Measurements from ENCODE around the gene PDE4D. TPM values are rescaled to one million over a fixed set of nuclear protein-coding genes. Genes with fewer than 3 reads are reported as not detected.

Gene PDE4D
- total RNA-seq, 1 donor from 2014 or later, result 14.2 TPM

GRCh38 chr5:59221769-59222168 lies 671.8 kb downstream of the PDE4D start:
- Mint-ChIP-seq H3K4me3 (ENCODE audit: unreplicated experiment) (no peak overlapping the region), H3K27me3 (ENCODE audit: low read depth, unreplicated experiment) (no peaks in the 10 kb centered on the region), H3K9me3 (ENCODE audit: unreplicated experiment) (peaks cover 4% of the 10 kb centered on the region), H3K4me1 (ENCODE audit: low read depth, unreplicated experiment) (no peaks in the 10 kb centered on the region), H3K27ac (ENCODE audit: unreplicated experiment) (no peak overlapping the region), H3K36me3 (ENCODE audit: low read depth, unreplicated experiment) (peaks cover 3% of the 10 kb centered on the region)
- peaks cover 6% of the 10 kb centered on the region for H3K27me3 ChIP-seq (ENCODE audit: insufficient read depth, low read length)
- FAIRE-seq, result no peak
- H3K9me3 ChIP-seq (ENCODE audit: insufficient read depth, low read depth, low read length), result no peaks in the 10 kb centered on the region
- H3K9ac ChIP-seq (ENCODE audit: low read length), result no peak overlapping the region
- no peaks in the 10 kb centered on the region for H3K4me1 ChIP-seq (ENCODE audit: insufficient read depth, low read length)
- no peak for TF ChIP-seq EZH2 (IDR thresholded peaks at IDR 0.05; ENCODE audit: insufficient read depth, low read length)
- no peak overlapping the region for H3K27ac ChIP-seq (ENCODE audit: low read depth, low read length)
- no peak for DNase-seq (ENCODE audit: low read depth)
- H3K4me2 ChIP-seq (ENCODE audit: low read length), result no peak overlapping the region
- no peaks in the 10 kb centered on the region for H3K79me2 ChIP-seq (ENCODE audit: insufficient read depth, low read length)
- H4K20me1 ChIP-seq (ENCODE audit: insufficient read depth, low read length), result no peaks in the 10 kb centered on the region
- H3K4me3 ChIP-seq (ENCODE audit: insufficient read depth, low read depth, low read length), result no peak overlapping the region
- no peaks in the 10 kb centered on the region for H3K36me3 ChIP-seq (ENCODE audit: insufficient read depth, low read length)
- no peak overlapping the region for H2AFZ ChIP-seq (ENCODE audit: low read depth, low read length)

- no peak overlapping the region for H3K4me2 ChIP-seq (ENCODE audit: low read length)
- Mint-ChIP-seq H3K36me3 (ENCODE audit: low read depth, unreplicated experiment) (no peaks in the 10 kb centered on the region), H3K9me3 (ENCODE audit: unreplicated experiment) (no peaks in the 10 kb centered on the region), H3K4me3 (ENCODE audit: unreplicated experiment) (no peak overlapping the region), H3K27ac (ENCODE audit: unreplicated experiment) (no peak overlapping the region), H3K27me3 (ENCODE audit: low read depth, unreplicated experiment) (no peaks in the 10 kb centered on the region), H3K4me1 (ENCODE audit: low read depth, unreplicated experiment) (no peaks in the 10 kb centered on the region)
- no peaks in the 10 kb centered on the region for H3K9me3 ChIP-seq (ENCODE audit: insufficient read depth, low read depth, low read length)
- peaks cover 10% of the 10 kb centered on the region for H3K27me3 ChIP-seq (ENCODE audit: insufficient read depth, low read length)
- H3K4me3 ChIP-seq (ENCODE audit: insufficient read depth, low read depth, low read length), result no peak overlapping the region
- no peak overlapping the region for H2AFZ ChIP-seq (ENCODE audit: low read depth, low read length)
- H4K20me1 ChIP-seq (ENCODE audit: insufficient read depth, low read length), result no peaks in the 10 kb centered on the region
- no peak overlapping the region for H3K9ac ChIP-seq (ENCODE audit: low read length)
- no peaks in the 10 kb centered on the region for H3K36me3 ChIP-seq (ENCODE audit: insufficient read depth, low read length)
- no peaks in the 10 kb centered on the region for H3K4me1 ChIP-seq (ENCODE audit: insufficient read depth, low read length)
- peak; percentile 19 for TF ChIP-seq CTCF (IDR thresholded peaks at IDR 0.05; ENCODE audit: insufficient read depth, low read depth, low read length)
- no peak for TF ChIP-seq EZH2 (IDR thresholded peaks at IDR 0.05; ENCODE audit: insufficient read depth, low read length)
- H3K79me2 ChIP-seq (ENCODE audit: insufficient read depth, low read length), result no peaks in the 10 kb centered on the region
- DNase-seq (ENCODE audit: low read depth) (no peak), FAIRE-seq (no peak)
- no peak overlapping the region for H3K27ac ChIP-seq (ENCODE audit: low read depth, low read length)
Measured at GRCh38 chr5:59218424-59219045, 675.0 kb downstream of the PDE4D start.

GRCh38 chr5:59216841-59217240 lies 676.7 kb downstream of the PDE4D start:
- Histone ChIP-seq H3K36me3 (ENCODE audit: insufficient read depth, low read length) (no peaks in the 10 kb centered on the region), H3K27me3 (ENCODE audit: insufficient read depth, low read length) (peaks cover 10% of the 10 kb centered on the region), H3K4me1 (ENCODE audit: insufficient read depth, low read length) (no peaks in the 10 kb centered on the region), H3K79me2 (ENCODE audit: insufficient read depth, low read length) (no peaks in the 10 kb centered on the region), H3K4me3 (ENCODE audit: insufficient read depth, low read depth, low read length) (no peak overlapping the region), H4K20me1 (ENCODE audit: insufficient read depth, low read length) (no peaks in the 10 kb centered on the region), H3K9me3 (ENCODE audit: insufficient read depth, low read depth, low read length) (no peaks in the 10 kb centered on the region), H3K27ac (ENCODE audit: low read depth, low read length) (no peak overlapping the region), H2AFZ (ENCODE audit: low read depth, low read length) (no peak overlapping the region), H3K9ac (ENCODE audit: low read length) (no peak overlapping the region), H3K4me2 (ENCODE audit: low read length) (no peak overlapping the region)
- Mint-ChIP-seq H3K9me3 (ENCODE audit: unreplicated experiment) (no peaks in the 10 kb centered on the region), H3K36me3 (ENCODE audit: low read depth, unreplicated experiment) (no peaks in the 10 kb centered on the region), H3K27me3 (ENCODE audit: low read depth, unreplicated experiment) (peaks cover 2% of the 10 kb centered on the region), H3K27ac (ENCODE audit: unreplicated experiment) (no peak overlapping the region), H3K4me3 (ENCODE audit: unreplicated experiment) (no peak overlapping the region), H3K4me1 (ENCODE audit: low read depth, unreplicated experiment) (no peaks in the 10 kb centered on the region)
- no peak for DNase-seq (ENCODE audit: low read depth)
- no peak for FAIRE-seq
- TF ChIP-seq EZH2 (IDR thresholded peaks at IDR 0.05; ENCODE audit: insufficient read depth, low read length) (no peak), CTCF (IDR thresholded peaks at IDR 0.05; ENCODE audit: insufficient read depth, low read depth, low read length) (no peak)

Data from astrocyte (in vitro differentiated cells and primary cell).